ENCODE measurements around the gene DEPDC5.
A peak's percentile ranks its signal among the peaks of the same experiment; 100 is the strongest.

Gene DEPDC5

DNA sequence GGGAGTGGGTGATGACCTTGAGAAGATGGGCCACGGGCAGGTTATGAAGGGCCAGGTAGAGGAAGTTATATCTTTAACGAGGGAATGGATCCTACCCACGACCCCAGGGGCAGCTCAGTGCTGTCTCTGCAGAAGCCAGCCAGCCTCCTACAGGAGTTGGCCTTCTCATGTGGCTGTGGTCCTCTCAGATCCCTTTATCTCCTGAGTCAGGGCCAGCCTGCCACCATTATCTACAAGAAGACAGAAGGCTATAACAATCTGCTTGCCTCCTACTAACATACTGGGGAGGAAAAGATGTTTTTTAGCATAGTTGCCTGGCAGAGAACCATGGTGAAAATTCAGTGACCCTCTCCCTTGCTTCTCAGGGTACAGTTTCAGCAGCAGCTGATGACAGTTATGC lies 183.5 kb downstream of the DEPDC5 start:
- no peak for FAIRE-seq
- DNase-seq (ENCODE audit: insufficient read length) = no peak
- TF ChIP-seq POLR2A (IDR thresholded peaks at IDR 0.05; ENCODE audit: low read depth, low read length) (no peak), POLR2AphosphoS5 (IDR thresholded peaks at IDR 0.05; ENCODE audit: low read depth, low read length) (no peak), TAF1 (IDR thresholded peaks at IDR 0.05; ENCODE audit: borderline replicate concordance, low read depth, low read length) (no peak)

DNA sequence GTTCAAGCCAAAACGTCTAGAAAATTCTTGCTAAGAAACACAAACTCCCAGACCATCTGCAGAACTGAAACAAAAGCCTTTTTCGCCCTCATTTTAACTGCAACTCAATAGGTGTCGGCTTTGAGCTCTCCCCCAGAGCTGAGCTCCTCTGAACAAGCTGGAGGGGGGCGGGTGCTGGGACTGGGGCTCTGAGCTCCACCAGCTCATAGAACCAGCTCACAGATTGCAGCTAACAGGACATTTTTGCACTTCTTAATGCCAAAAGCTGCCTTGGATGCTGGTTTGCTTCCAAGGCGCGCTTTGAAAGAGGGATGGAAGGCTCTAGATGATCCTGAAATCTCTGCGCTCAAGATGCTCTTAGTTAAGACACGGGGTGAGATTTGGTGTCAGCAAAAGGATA lies 184.5 kb downstream of the DEPDC5 start:
- FAIRE-seq (no peak), DNase-seq (ENCODE audit: insufficient read length) (no peak)
- TF ChIP-seq POLR2AphosphoS5 (IDR thresholded peaks at IDR 0.05; ENCODE audit: low read depth, low read length) (no peak), TAF1 (IDR thresholded peaks at IDR 0.05; ENCODE audit: borderline replicate concordance, low read depth, low read length) (no peak), POLR2A (IDR thresholded peaks at IDR 0.05; ENCODE audit: low read depth, low read length) (no peak)

- FAIRE-seq = no peak
- TF ChIP-seq POLR2A (IDR thresholded peaks at IDR 0.05; ENCODE audit: low read depth, low read length) (no peak), POLR2AphosphoS5 (IDR thresholded peaks at IDR 0.05; ENCODE audit: low read depth, low read length) (no peak), TAF1 (IDR thresholded peaks at IDR 0.05; ENCODE audit: borderline replicate concordance, low read depth, low read length) (no peak)
- DNase-seq (ENCODE audit: insufficient read length) = no peak
Observed at GRCh38 chr22:31940506-31940905, 186.7 kb downstream of the DEPDC5 start.

DNA sequence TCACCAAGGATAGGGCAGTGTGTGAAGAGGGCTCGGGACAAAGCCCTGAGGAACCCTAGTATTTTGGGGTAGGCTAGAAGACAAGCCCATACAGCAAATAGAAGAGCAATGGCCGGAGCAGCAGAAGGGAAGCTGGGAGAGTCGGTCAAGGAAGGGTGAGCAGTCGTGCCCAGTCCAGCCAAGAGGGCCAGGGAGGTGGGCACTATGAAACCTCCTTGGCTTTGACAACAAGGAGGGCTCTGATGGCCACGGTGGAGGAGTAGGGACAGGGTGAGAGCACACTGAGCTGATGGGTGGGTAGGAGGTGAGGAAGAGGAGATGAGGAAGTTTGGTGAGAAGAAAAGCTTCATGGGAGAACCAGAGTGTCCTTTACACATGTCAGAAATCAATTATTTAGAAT lies 188.3 kb downstream of the DEPDC5 start:
- no peak for DNase-seq (ENCODE audit: insufficient read length)
- TF ChIP-seq POLR2AphosphoS5 (IDR thresholded peaks at IDR 0.05; ENCODE audit: low read depth, low read length) = no peak
- TF ChIP-seq TAF1 (IDR thresholded peaks at IDR 0.05; ENCODE audit: borderline replicate concordance, low read depth, low read length) = no peak
- no peak for TF ChIP-seq POLR2A (IDR thresholded peaks at IDR 0.05; ENCODE audit: low read depth, low read length)
- no peak for FAIRE-seq

GRCh38 chr22:31943206-31943977 lies 189.6 kb downstream of the DEPDC5 start:
- DNase-seq (ENCODE audit: insufficient read length) (no peak), FAIRE-seq (peak; percentile 73)
- no peak for TF ChIP-seq POLR2AphosphoS5 (IDR thresholded peaks at IDR 0.05; ENCODE audit: low read depth, low read length)
- no peak for TF ChIP-seq POLR2A (IDR thresholded peaks at IDR 0.05; ENCODE audit: low read depth, low read length)
- TF ChIP-seq TAF1 (IDR thresholded peaks at IDR 0.05; ENCODE audit: borderline replicate concordance, low read depth, low read length) = no peak

DNA sequence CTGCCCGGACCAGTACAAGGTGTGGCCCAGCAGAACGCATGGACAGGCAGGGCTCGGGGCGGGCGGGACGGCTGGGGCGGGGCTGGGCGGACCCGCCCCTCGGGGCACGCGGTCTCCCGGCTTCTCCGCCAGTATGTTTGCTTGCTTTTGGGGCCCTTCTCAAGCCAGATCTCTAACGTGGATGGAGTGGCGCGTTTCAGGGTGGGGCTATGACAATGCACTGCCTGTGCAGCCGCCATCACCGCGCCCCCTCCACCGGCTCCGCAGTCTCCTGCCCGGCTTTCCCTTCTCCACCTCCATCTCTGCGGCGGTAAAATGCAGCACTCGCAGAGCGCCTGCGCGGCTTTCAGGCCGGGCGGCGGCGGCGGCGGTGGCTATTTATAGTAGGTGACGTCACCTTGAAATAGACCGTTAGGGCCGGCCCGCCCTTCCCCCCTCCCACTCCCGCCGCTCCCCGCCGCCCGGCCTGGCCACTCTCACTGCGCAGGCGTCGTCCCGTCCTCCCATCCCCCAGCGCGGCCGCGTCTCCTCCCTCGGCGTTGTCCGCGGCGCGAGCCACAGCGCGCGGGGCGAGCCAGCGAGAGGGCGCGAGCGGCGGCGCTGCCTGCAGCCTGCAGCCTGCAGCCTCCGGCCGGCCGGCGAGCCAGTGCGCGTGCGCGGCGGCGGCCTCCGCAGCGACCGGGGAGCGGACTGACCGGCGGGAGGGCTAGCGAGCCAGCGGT lies 190.3 kb downstream of the DEPDC5 start, which contains the start of gene YWHAH:
TSS of gene YWHAH (plus strand) at position 558 of the 722 bp plus-strand sequence. CDS start 199 bp downstream, outside the sequence.
- FAIRE-seq (peak; percentile 95), DNase-seq (ENCODE audit: insufficient read length) (peak; percentile 89)
- TF ChIP-seq TAF1 (IDR thresholded peaks at IDR 0.05; ENCODE audit: borderline replicate concordance, low read depth, low read length) (peak; percentile 80; the same call in 1 of the 2 replicates), POLR2AphosphoS5 (IDR thresholded peaks at IDR 0.05; ENCODE audit: low read depth, low read length) (peak; percentile 88), POLR2A (IDR thresholded peaks at IDR 0.05; ENCODE audit: low read depth, low read length) (peak; percentile 97)

DNA sequence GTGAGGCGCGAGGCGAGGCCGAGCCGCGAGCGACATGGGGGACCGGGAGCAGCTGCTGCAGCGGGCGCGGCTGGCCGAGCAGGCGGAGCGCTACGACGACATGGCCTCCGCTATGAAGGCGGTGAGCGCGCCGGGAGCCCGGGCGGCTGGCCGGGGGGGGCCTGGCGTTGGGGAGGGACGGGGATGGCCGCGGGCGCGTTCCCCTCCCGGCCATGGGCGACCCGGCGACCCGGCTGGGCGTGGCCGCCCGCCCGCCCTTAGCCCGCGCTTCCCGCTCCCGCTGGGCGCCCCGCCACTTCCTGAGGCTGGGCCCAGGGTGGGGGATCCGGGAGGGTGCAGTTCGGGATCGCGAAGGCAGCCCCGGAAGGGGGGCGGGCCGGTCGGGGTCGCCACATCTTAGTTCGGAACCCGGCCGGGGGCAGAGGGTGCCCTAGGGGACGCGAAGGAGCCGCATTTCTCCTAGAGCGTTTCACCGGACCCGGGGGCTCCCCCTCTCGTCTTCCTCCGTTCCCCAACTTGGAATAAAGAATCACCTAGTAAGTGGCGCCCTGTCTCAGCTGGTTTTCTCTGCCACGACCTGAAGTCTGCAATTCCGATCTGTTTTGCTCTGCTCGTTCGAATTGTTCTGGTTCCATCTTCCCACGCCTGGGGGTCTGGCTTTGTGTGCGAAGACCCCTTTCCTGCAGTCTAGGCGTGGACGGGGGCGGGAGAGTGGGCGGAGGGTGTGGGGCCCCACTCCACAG lies 191.1 kb downstream of the DEPDC5 start:
- TF ChIP-seq POLR2AphosphoS5 (IDR thresholded peaks at IDR 0.05; ENCODE audit: low read depth, low read length) = no peak
- no peak for TF ChIP-seq TAF1 (IDR thresholded peaks at IDR 0.05; ENCODE audit: borderline replicate concordance, low read depth, low read length)
- no peak for TF ChIP-seq POLR2A (IDR thresholded peaks at IDR 0.05; ENCODE audit: low read depth, low read length)
- DNase-seq (ENCODE audit: insufficient read length) = peak; percentile 43
- no peak for FAIRE-seq

GRCh38 chr22:31945443-31945855 lies 191.6 kb downstream of the DEPDC5 start:
- no peak; the same call in 1 of the 2 replicates for TF ChIP-seq POLR2A (IDR thresholded peaks at IDR 0.05; ENCODE audit: low read depth, low read length)
- DNase-seq (ENCODE audit: insufficient read length) (no peak), FAIRE-seq (peak; percentile 57)

GRCh38 chr22:31945971-31946680 lies 192.3 kb downstream of the DEPDC5 start:
- TF ChIP-seq TAF1 (IDR thresholded peaks at IDR 0.05; ENCODE audit: borderline replicate concordance, low read depth, low read length) (no peak), POLR2AphosphoS5 (IDR thresholded peaks at IDR 0.05; ENCODE audit: low read depth, low read length) (no peak), POLR2A (IDR thresholded peaks at IDR 0.05; ENCODE audit: low read depth, low read length) (no peak)
- DNase-seq (ENCODE audit: insufficient read length) (no peak), FAIRE-seq (peak; percentile 40)

DNA sequence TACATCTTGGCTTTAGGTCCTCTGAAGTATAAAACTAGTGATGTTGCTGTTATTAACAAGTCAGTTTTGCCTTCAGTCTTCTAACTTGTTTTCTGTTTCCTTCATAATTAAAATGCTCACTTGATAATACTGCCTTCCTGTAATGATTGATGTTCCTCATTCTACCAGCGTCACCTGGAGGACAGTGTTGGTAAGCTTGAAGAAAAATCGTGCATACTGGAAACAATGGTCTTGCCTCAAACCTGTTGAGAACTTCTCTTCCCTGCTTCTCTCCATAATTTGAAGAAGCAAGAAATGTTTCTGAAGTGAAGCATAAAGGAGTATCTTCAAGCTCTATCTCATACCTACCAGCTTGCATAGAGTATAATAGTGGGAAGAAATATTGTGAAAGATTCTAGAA lies 193.5 kb downstream of the DEPDC5 start:
- DNase-seq (ENCODE audit: insufficient read length) (no peak), FAIRE-seq (peak; percentile 84)
- TF ChIP-seq TAF1 (IDR thresholded peaks at IDR 0.05; ENCODE audit: borderline replicate concordance, low read depth, low read length) (no peak), POLR2AphosphoS5 (IDR thresholded peaks at IDR 0.05; ENCODE audit: low read depth, low read length) (no peak), POLR2A (IDR thresholded peaks at IDR 0.05; ENCODE audit: low read depth, low read length) (no peak)

- FAIRE-seq (no peak), DNase-seq (ENCODE audit: insufficient read length) (no peak)
- TF ChIP-seq POLR2AphosphoS5 (IDR thresholded peaks at IDR 0.05; ENCODE audit: low read depth, low read length) (no peak), TAF1 (IDR thresholded peaks at IDR 0.05; ENCODE audit: borderline replicate concordance, low read depth, low read length) (no peak), POLR2A (IDR thresholded peaks at IDR 0.05; ENCODE audit: low read depth, low read length) (no peak)
Observed at GRCh38 chr22:31948002-31948401, 194.2 kb downstream of the DEPDC5 start.
